GM21423 (cell line): ENCODE data around the gene ATP7B.
"Not testable (repeated sequence)": the region's sequence is repeated elsewhere in the genome, so short reads cannot be mapped to it uniquely, and the experiment has no call there.

Source experiments
- ATAC-seq: cut with Tn5 transposase; IDR thresholded peaks from one replicate; pipeline ENCODE4 v1.9.1; 2021; ENCODE audit warnings: mild to moderate bottlenecking, moderate library complexity; ENCODE audit not compliant: unreplicated experiment

The ATP7B gene

GRCh38 chr13:52006523-52007245 is 4.6 kb downstream of the ATP7B start:
- no peak for ATAC-seq

GRCh38 chr13:52005841-52006522 is 5.3 kb downstream of the ATP7B start:
- ATAC-seq, result no peak

- no peak for ATAC-seq
Measured at GRCh38 chr13:52004511-52005170, 6.6 kb downstream of the ATP7B start.

- ATAC-seq, result no peak
Measured at GRCh38 chr13:52003541-52003940, 7.7 kb downstream of the ATP7B start.

- ATAC-seq, result no peak
Measured at GRCh38 chr13:52002361-52002760, 8.9 kb downstream of the ATP7B start.

GRCh38 chr13:52001120-52001731 is 10.0 kb downstream of the ATP7B start:
- no peak for ATAC-seq

GRCh38 chr13:51999921-52000320 is 11.3 kb downstream of the ATP7B start:
- ATAC-seq, result no peak

- ATAC-seq, result no peak
Measured at GRCh38 chr13:51999510-51999911, 11.7 kb downstream of the ATP7B start.

GRCh38 chr13:51998723-51999509 is 12.3 kb downstream of the ATP7B start:
- ATAC-seq, result no peak

- no peak for ATAC-seq
Measured at GRCh38 chr13:51997641-51998330, 13.5 kb downstream of the ATP7B start.

GRCh38 chr13:51997186-51997585 is 14.1 kb downstream of the ATP7B start:
- no peak for ATAC-seq

GRCh38 chr13:51996641-51997040 is 14.6 kb downstream of the ATP7B start:
- no peak for ATAC-seq

- no peak for ATAC-seq
Measured at GRCh38 chr13:51995677-51996551, 15.3 kb downstream of the ATP7B start.

GRCh38 chr13:51993713-51994112 is 17.5 kb downstream of the ATP7B start:
- ATAC-seq, result no peak

- no peak for ATAC-seq
Measured at GRCh38 chr13:51988988-51989618, 22.1 kb downstream of the ATP7B start.

GRCh38 chr13:51984904-51985303 is 26.3 kb downstream of the ATP7B start:
- not testable (repeated sequence) for ATAC-seq

- ATAC-seq, result not testable (repeated sequence)
Measured at GRCh38 chr13:51983292-51983691, 28.0 kb downstream of the ATP7B start.

- ATAC-seq, result no peak
Measured at GRCh38 chr13:51981355-51981754, 29.9 kb downstream of the ATP7B start.

- ATAC-seq, result no peak
Measured at GRCh38 chr13:51980908-51981307, 30.3 kb downstream of the ATP7B start.
